ENCODE data around the gene PRR20G. TPM values are rescaled to one million over a fixed set of nuclear protein-coding genes. Genes with fewer than 3 reads are reported as not detected.

The PRR20G gene
- total and polyA plus RNA-seq, 3 donors from 2014 or later, result 9.1 to 12.8 (median 10.5) TPM

- intact Hi-C loops (cut with DNase I; ENCODE audit: low total_unique reads), result no loop called here
- 78 to 83% methylated on average over 1 of the region's 1 CpG for WGBS, 2 donors
- DNase-seq, result no peak
- Histone ChIP-seq H3K4me1 (no peaks in the 10 kb centered on the region), H3K4me3 (no peak overlapping the region), H3K27me3 (no peaks in the 10 kb centered on the region), H3K36me3 (ENCODE audit: low read depth, missing control alignments) (no peaks in the 10 kb centered on the region), H3K9me3 (no peaks in the 10 kb centered on the region), H3K27ac (no peak overlapping the region)
- TF ChIP-seq POLR2A (IDR thresholded peaks at IDR 0.05) (no peak), CTCF (IDR thresholded peaks at IDR 0.05) (no peak)
These were observed 40.6 kb downstream of the PRR20G start for GRCh38 chr3:127247292-127247691.

GRCh38 chr3:127238602-127239001 lies 49.2 kb downstream of the PRR20G start:
- no peak for DNase-seq
- Histone ChIP-seq H3K27me3 (no peaks in the 10 kb centered on the region), H3K9me3 (no peaks in the 10 kb centered on the region), H3K27ac (no peak overlapping the region), H3K4me3 (no peak overlapping the region), H3K4me1 (no peaks in the 10 kb centered on the region), H3K36me3 (ENCODE audit: low read depth, missing control alignments) (no peaks in the 10 kb centered on the region)
- intact Hi-C loops (cut with DNase I; ENCODE audit: low total_unique reads), result no loop called here
- WGBS, 2 donors, result 72 to 76% methylated on average over 2 of the region's 2 CpGs
- TF ChIP-seq POLR2A (IDR thresholded peaks at IDR 0.05) (no peak), CTCF (IDR thresholded peaks at IDR 0.05) (no peak)

- no peak for DNase-seq
- Histone ChIP-seq H3K9me3 (no peaks in the 10 kb centered on the region), H3K27me3 (no peaks in the 10 kb centered on the region), H3K4me1 (no peaks in the 10 kb centered on the region), H3K4me3 (no peak overlapping the region), H3K36me3 (ENCODE audit: low read depth, missing control alignments) (no peaks in the 10 kb centered on the region), H3K27ac (no peak overlapping the region)
- intact Hi-C loops (cut with DNase I; ENCODE audit: low total_unique reads), result no loop called here
- TF ChIP-seq CTCF (IDR thresholded peaks at IDR 0.05) (no peak), POLR2A (IDR thresholded peaks at IDR 0.05) (no peak)
- WGBS, 2 donors, result 22 to 45% methylated on average over 3 of the region's 3 CpGs
These were observed 50.0 kb downstream of the PRR20G start for GRCh38 chr3:127237835-127238234.

GRCh38 chr3:127235706-127236105 lies 52.1 kb downstream of the PRR20G start:
- no peak overlapping the region for H3K4me3 ChIP-seq
- 82 to 85% methylated on average over 3 of the region's 3 CpGs for WGBS, 2 donors
- H3K27ac ChIP-seq, result no peak overlapping the region
- H3K27me3 ChIP-seq, result no peaks in the 10 kb centered on the region
- no peak for DNase-seq
- intact Hi-C loops (cut with DNase I; ENCODE audit: low total_unique reads), result no loop called here
- H3K36me3 ChIP-seq (ENCODE audit: low read depth, missing control alignments), result no peaks in the 10 kb centered on the region
- H3K4me1 ChIP-seq, result no peaks in the 10 kb centered on the region
- TF ChIP-seq POLR2A (IDR thresholded peaks at IDR 0.05) (no peak), CTCF (IDR thresholded peaks at IDR 0.05) (no peak)
- H3K9me3 ChIP-seq, result no peaks in the 10 kb centered on the region

GRCh38 chr3:127234778-127235177 lies 53.1 kb downstream of the PRR20G start:
- no peak for DNase-seq
- intact Hi-C loops (cut with DNase I; ENCODE audit: low total_unique reads), result no loop called here
- Histone ChIP-seq H3K36me3 (ENCODE audit: low read depth, missing control alignments) (no peaks in the 10 kb centered on the region), H3K4me1 (no peaks in the 10 kb centered on the region), H3K27me3 (no peaks in the 10 kb centered on the region), H3K4me3 (no peak overlapping the region), H3K9me3 (no peaks in the 10 kb centered on the region), H3K27ac (no peak overlapping the region)
- TF ChIP-seq CTCF (IDR thresholded peaks at IDR 0.05), result no peak
- TF ChIP-seq POLR2A (IDR thresholded peaks at IDR 0.05), result no peak

Small RNA genes within 50 kb of the gene (small RNA-seq; reads per million reads assigned to genes)
- 0 reads per million in 2 donors for gene RNU6-1047P

Other genes with a start within 250 kb of the PRR20G start
- 1 to 10 TPM in 1 of 2 donors, under 1 TPM in 1; 0.87 to 1.5 TPM for gene PRR23E, start 94.9 kb downstream of the PRR20G start, total RNA-seq
- gene PRR23E, start 94.9 kb downstream of the PRR20G start, polyA plus RNA-seq (ENCODE audit: insufficient read depth, low read depth, low replicate concordance), result 1.0 TPM